Activated T-helper 1 cell treated with anti-CD3 and anti-CD28 coated beads, Interleukin-12 subunit alpha, Interleukin-12 subunit beta, Interleukin-2, Interleukin-4 antibody, amounts not matched to agents 30 ng/mL and 10 ng/mL and 1 ng/mL, durations not matched to agents 14 hours and 24 hours and 36 hours (primary cell): ENCODE data around the gene SCAMP1. TPM values are rescaled to one million over a fixed set of nuclear protein-coding genes. Genes with fewer than 3 reads are reported as not detected.

Source experiments
- DNase-seq: peaks from one replicate; pipeline ENCODE4 v3.0.0; 2021; ENCODE audit warnings: low spot score
- H3K27ac Mint-ChIP-seq: one replicate; pipeline ENCODE4 v1.8.0; 2021; ENCODE audit warnings: mild to moderate bottlenecking, mixed read lengths
- H3K27me3 Mint-ChIP-seq: one replicate; pipeline ENCODE4 v1.8.0; 2022; ENCODE audit warnings: mild to moderate bottlenecking, moderate library complexity, mixed read lengths; ENCODE audit not compliant: insufficient read depth
- H3K36me3 Mint-ChIP-seq: one replicate; pipeline ENCODE4 v1.8.0; 2021; ENCODE audit warnings: low read depth, mixed read lengths
- H3K4me1 Mint-ChIP-seq: one replicate; pipeline ENCODE4 v1.8.0; 2021; ENCODE audit warnings: low read depth, mixed read lengths
- H3K4me3 Mint-ChIP-seq: one replicate; pipeline ENCODE4 v1.8.0; 2021; ENCODE audit warnings: mild to moderate bottlenecking, moderate library complexity, mixed read lengths
- H3K9me3 Mint-ChIP-seq: one replicate; pipeline ENCODE4 v1.8.0; 2021; ENCODE audit warnings: mixed read lengths
- intact Hi-C: fragments of 100-400 bp; cut with micrococcal nuclease; formaldehyde crosslinking; loops from one replicate; pipeline ENCODE4 v1.15.1; 2024
- total RNA-seq: library from RNA; stranded (reverse); gene quantifications from 2 replicates; pipeline ENCODE4 v1.2.3, GENCODE V29; 2022

SCAMP1 gene
- total RNA-seq, 1 donor from 2014 or later, result 21.3 TPM

DNA sequence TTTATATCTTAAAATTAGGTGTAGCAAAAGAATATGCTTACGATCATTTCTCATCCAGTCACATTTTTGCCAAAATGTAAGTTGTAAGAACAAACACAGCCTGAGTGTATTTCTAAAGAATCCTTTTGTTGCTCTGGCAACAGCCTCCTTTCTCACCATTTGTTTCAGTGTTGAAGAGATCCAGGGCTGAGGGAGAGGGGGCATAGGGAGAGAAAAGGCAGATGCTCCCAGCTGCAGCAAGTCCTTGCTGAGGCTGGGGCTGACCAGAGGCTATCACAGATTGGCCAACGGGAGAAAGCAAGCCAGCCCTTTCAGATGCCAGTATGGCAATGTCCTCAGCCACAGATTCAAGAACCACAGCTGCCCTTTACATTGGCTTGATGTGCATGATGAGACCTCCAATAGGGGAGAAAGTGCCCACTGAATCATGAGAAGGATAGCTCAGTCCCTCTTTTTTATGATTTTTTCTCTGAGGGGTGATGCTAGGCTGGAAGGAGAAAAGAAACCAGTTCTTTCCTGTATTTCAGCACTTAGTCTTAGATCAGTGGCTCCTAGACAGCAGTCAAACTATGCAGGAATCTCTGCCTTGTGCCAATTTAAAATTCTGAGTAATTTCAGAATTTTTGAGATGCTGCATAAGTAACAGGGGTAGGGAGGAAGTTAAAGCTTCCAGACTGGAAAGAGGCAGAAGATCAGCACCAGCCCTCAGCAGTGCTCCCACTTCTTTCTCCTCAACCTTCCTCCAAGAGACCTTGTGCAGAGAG, 146.0 kb downstream of the SCAMP1 start:
- no peak for DNase-seq
- intact Hi-C loops, result no loop called here
- H3K27ac Mint-ChIP-seq, result no peak overlapping the region
- H3K27me3 Mint-ChIP-seq, result peaks cover 57% of the 10 kb centered on the region
- no peaks in the 10 kb centered on the region for H3K36me3 Mint-ChIP-seq
- peaks cover 15% of the 10 kb centered on the region for H3K4me1 Mint-ChIP-seq
- H3K4me3 Mint-ChIP-seq, result no peak overlapping the region
- H3K9me3 Mint-ChIP-seq, result no peaks in the 10 kb centered on the region

DNA sequence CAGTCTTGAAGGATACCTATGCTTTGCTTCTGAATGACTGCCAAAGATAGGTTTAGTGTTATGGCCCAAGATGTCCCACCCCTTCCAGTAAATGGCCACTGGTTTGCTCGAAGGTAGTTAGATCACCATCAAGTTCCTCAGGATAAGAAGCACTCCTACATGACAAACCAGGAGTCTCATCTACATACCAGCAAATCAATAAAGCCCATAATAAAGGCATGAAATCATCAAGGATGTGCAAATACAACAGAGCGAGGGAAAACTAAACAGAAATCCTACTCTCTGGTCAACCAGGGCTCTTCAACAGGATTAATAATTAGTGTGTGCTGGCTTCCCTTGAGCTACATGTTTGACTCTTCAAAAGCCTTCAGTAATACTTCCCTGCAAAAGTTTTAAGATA, 147.1 kb downstream of the SCAMP1 start:
- intact Hi-C loops, result no loop called here
- Mint-ChIP-seq H3K4me3 (no peak overlapping the region), H3K36me3 (no peaks in the 10 kb centered on the region), H3K4me1 (peaks cover 15% of the 10 kb centered on the region), H3K27ac (no peak overlapping the region), H3K9me3 (no peaks in the 10 kb centered on the region), H3K27me3 (peaks cover 58% of the 10 kb centered on the region)
- no peak for DNase-seq

DNA sequence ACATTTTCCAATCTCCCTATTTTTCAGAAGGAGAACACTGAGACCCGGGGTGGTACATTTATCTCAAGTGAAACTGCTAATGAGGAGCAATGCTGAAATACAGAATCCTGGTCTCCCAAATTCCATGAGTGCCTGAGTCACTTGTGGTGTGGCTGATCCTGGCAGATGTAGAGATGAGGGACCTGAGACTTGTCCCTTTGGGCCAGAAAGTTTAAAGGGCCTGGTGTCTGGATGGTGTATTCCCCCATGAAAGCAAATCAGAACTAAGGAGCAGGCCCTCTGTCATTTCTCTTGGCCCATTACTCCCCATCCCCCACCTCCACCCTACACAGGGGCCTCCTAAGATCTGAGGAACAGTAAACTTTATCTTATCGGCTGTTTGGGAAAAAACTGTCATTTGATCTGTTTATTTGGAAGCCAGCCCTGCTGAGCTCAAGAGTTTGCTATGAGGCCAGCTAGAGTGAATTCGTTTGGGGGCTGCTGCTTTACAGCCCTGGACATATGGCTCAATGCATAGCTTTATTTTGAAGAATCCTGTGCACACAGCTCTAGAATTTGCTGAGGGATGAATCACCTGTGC, 147.9 kb downstream of the SCAMP1 start:
- Mint-ChIP-seq H3K27me3 (peaks cover 58% of the 10 kb centered on the region), H3K27ac (no peak overlapping the region), H3K4me1 (peaks cover 15% of the 10 kb centered on the region), H3K4me3 (no peak overlapping the region), H3K9me3 (no peaks in the 10 kb centered on the region), H3K36me3 (no peaks in the 10 kb centered on the region)
- intact Hi-C loops, result no loop called here
- DNase-seq, result no peak

DNA sequence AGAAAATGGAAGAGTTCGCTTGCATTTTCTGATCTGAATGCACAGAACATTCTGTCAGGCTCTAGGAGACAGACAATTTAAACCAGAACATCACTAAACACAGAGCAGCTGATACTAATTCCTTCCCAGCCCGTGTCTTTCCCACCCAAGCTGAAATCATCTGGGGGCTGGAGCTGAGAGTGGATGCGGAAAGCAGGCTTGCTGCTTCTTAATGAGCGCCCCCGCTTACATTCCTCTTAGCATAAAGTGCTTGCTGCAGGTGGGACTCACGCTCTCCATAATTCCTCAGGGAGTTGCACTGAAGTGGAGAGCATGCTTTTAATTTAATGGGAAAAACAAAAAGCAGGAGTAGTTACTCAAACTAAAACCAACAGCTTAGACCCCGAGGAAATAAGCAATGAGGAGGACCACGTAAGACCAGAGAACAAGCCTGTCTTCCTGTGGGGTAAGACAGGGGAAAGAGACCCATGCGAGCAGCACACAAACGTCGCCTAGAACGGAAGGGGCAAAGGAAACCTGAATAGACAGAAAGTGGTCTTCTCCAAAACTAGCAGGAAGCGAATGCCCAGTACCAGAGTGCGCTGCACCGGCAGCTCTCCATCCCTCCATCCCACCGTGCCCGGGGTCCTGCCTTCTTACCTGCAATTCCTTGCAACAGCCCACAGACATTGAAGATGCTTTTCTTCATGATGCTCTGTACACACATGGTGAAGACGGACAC, 148.9 kb downstream of the SCAMP1 start:
- H3K9me3 Mint-ChIP-seq, result no peaks in the 10 kb centered on the region
- H3K27ac Mint-ChIP-seq, result no peak overlapping the region
- peaks cover 15% of the 10 kb centered on the region for H3K4me1 Mint-ChIP-seq
- intact Hi-C loops, result no loop called here
- H3K36me3 Mint-ChIP-seq, result no peaks in the 10 kb centered on the region
- peaks cover 61% of the 10 kb centered on the region for H3K27me3 Mint-ChIP-seq
- H3K4me3 Mint-ChIP-seq, result peak overlapping the region; percentile 47
- no peak for DNase-seq

DNA sequence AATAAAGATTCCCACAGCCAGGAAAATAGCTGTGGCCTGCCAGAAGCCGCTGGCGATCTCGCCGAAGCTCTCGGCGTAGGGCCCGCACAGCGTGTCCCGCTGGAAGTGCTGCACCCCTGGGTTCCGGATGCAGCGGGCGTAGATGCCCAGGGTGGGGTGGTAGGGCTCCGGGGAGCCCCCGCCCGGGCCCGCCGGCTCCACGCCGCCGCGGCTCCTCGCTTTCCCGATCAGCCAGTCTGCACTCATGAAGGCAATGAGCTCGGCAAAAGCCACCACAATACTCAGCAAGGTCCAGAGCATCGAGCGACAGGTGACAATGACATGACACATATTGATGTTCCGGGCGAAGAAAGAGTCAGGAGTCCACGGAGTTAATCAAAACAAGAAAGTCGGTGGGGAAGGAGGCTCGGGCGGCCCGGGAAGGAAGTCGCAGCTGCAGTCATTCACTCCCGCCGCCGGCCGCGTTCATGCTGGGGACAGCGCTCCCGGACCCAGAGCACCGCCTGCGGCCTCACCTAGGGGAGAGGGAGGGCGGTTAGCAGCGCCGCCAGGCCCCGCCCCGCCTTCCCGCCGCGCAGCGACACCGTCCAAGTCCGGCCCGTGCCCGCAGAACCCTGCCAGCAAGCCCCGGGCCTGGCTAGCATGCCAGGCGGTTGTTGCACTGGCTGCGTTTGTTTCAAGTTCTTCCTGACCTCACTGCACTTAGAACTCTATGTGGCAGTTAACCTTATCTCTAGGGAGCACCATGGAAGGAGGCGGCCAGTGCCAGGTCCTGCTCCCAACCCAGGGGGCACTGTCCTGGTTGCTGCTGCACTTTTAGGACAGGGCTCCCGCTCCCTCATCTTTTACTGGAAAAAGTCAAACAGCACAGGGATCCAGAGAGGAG, 149.7 kb downstream of the SCAMP1 start:
- peak overlapping the region; percentile 81 for H3K4me3 Mint-ChIP-seq
- intact Hi-C loops, result no loop called here
- H3K27me3 Mint-ChIP-seq, result peaks cover 61% of the 10 kb centered on the region
- H3K9me3 Mint-ChIP-seq, result no peaks in the 10 kb centered on the region
- peak; percentile 19 for DNase-seq
- H3K27ac Mint-ChIP-seq, result no peak overlapping the region
- H3K4me1 Mint-ChIP-seq, result peaks cover 15% of the 10 kb centered on the region
- H3K36me3 Mint-ChIP-seq, result no peaks in the 10 kb centered on the region

DNA sequence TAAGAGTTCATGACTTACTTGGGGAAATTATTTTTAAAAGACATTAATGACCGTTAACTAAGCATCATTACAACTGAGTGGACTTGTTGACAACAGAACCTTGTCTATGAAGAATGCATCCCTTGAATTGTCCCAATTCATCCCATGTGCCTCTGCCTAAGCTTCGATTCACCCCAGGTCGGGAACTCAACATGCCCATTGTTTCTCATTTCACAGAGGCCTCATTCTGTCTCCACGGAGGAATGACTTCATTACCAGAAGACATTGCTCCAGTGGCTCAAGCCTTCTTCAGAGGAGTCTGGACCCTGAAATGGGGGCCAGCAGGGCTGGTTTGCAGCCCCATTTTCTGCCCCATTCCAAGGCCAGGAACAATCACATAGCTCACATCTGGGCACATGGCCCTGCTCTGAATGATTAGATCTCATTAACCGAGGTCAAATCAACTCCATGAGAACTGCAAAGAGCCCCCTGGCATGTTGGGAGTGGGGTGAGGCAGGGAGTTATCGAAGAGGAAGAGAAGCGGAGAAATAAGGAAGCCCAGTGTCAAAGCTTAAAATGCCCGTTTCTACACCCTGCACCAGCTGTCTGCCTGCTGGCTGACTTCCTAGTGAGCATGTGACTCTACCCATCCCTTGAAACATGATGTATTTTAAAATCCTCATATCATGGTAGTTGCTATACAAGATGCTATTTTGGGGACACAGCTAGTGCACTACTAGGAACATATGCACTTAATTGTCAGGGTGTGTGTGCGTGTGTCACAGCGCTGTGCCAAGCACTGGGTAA, 150.9 kb downstream of the SCAMP1 start:
- peaks cover 15% of the 10 kb centered on the region for H3K4me1 Mint-ChIP-seq
- intact Hi-C loops, result no loop called here
- H3K9me3 Mint-ChIP-seq, result no peaks in the 10 kb centered on the region
- H3K36me3 Mint-ChIP-seq, result no peaks in the 10 kb centered on the region
- H3K27ac Mint-ChIP-seq, result no peak overlapping the region
- H3K27me3 Mint-ChIP-seq, result peaks cover 58% of the 10 kb centered on the region
- no peak for DNase-seq
- H3K4me3 Mint-ChIP-seq, result no peak overlapping the region

DNA sequence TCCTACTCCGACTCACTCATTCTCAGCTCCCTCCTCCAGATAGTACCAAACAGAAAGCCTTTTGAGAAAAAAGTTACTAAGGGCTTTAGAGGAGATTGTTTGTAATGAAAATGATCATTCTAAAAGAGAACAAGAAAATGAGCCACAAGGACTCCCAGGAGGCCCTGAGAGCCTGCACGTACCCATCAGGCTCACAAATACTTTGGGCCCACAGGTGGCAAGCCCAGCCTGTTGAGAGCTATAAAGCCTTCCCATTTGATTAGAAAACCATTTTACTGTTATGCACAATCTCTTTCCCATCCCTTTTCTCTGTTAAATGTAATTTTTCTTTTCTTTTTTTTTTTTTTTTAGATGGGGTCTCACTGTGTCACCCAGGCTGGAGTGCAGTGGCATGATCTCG, 152.0 kb downstream of the SCAMP1 start:
- H3K4me3 Mint-ChIP-seq, result no peak overlapping the region
- DNase-seq, result no peak
- no peak overlapping the region for H3K27ac Mint-ChIP-seq
- intact Hi-C loops, result no loop called here
- no peaks in the 10 kb centered on the region for H3K9me3 Mint-ChIP-seq
- no peaks in the 10 kb centered on the region for H3K36me3 Mint-ChIP-seq
- peaks cover 58% of the 10 kb centered on the region for H3K27me3 Mint-ChIP-seq
- H3K4me1 Mint-ChIP-seq, result peaks cover 15% of the 10 kb centered on the region

DNA sequence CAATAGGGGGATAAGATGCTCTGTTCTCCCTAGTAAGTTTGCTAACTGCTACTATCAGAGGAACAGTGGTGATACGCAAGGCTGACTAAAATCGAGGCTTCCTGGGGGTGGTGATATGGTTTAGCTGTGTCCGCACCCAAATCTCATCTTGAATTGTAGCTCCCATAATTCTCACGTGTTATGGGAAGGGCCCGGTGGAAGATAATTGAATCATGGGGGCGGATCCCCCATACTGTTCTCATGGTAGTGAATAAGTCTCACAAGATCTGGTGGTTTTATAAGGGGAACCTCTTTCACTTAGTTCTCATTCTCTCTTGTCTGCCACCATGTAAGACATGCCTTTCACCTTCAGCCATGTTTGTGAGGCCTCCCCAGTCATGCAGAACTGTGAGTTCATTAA, 153.0 kb downstream of the SCAMP1 start:
- no peaks in the 10 kb centered on the region for H3K9me3 Mint-ChIP-seq
- H3K36me3 Mint-ChIP-seq, result no peaks in the 10 kb centered on the region
- intact Hi-C loops, result no loop called here
- H3K4me3 Mint-ChIP-seq, result no peak overlapping the region
- DNase-seq, result no peak
- H3K27me3 Mint-ChIP-seq, result peaks cover 55% of the 10 kb centered on the region
- H3K27ac Mint-ChIP-seq, result no peak overlapping the region
- peaks cover 15% of the 10 kb centered on the region for H3K4me1 Mint-ChIP-seq

DNA sequence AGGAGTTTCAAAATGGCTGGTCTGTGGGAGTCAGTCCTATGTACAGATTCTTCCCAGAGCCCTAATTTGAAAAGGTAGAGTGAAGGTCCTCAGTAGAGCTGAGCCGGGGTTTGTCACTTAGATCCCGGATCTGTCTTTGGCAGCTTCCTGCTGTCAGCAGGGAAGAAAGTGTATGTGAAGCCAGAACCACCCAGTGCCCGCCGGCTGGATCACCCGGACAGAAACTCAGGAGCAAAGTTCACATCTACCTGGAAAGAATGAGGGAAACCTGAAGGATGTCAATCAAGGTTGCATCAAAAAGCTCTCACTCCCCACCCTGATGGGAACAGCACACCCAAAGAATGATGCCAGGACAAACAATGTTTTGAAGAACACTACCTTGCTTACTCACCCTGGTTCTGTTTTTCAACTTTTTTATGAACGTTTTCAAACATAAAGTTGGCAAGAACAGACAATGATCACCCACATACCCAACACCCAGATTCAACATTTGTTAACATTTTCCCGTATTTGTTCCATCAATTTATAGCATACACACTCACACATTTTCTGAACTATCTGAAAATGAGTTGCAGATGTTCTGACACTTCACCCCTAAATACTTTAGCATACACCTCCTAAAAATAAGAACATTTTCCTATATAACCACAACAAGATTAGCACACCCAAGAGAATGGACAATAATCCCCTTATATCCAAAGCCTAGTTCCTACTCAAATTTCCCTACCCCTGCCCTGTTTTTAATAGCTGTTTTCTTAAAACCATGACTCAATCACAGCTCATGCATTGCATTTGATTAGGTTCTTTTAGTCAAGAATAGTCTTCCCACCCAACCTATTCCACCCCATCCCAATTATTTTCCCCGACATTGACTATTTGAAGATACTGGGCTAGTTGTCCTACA, 154.3 kb downstream of the SCAMP1 start:
- peaks cover 6% of the 10 kb centered on the region for H3K4me1 Mint-ChIP-seq
- peaks cover 43% of the 10 kb centered on the region for H3K27me3 Mint-ChIP-seq

DNA sequence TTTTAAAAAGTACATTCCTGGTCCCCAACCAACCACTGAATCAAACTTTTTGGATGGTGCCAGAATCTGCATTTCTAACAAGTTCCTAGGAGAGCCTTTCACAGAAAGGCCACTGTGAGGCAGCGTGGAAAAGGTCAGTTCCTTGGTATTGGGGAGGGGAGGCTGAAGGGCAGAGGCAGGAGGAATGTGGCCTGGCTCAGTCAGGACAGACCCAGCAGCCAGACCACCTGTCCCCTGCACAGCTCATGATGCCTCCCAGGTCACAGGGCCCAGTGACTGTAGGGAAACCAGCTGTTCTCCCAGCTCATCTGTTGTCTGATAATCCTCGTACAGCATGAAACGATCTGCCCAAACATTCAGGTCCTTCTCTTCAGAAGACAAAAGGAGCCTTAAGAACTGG, 155.3 kb downstream of the SCAMP1 start:
- no peak for DNase-seq
- H3K9me3 Mint-ChIP-seq, result no peaks in the 10 kb centered on the region
- H3K27me3 Mint-ChIP-seq, result peaks cover 36% of the 10 kb centered on the region
- intact Hi-C loops, result no loop called here
- H3K4me3 Mint-ChIP-seq, result no peak overlapping the region
- no peaks in the 10 kb centered on the region for H3K4me1 Mint-ChIP-seq
- H3K27ac Mint-ChIP-seq, result no peak overlapping the region
- no peaks in the 10 kb centered on the region for H3K36me3 Mint-ChIP-seq

More for the DNA sequence above, 154.3 kb downstream of the SCAMP1 start:
- Mint-ChIP-seq H3K9me3 (no peaks in the 10 kb centered on the region), H3K4me3 (no peak overlapping the region), H3K27ac (no peak overlapping the region), H3K36me3 (no peaks in the 10 kb centered on the region)
- no peak for DNase-seq
- intact Hi-C loops, result no loop called here

DNA sequence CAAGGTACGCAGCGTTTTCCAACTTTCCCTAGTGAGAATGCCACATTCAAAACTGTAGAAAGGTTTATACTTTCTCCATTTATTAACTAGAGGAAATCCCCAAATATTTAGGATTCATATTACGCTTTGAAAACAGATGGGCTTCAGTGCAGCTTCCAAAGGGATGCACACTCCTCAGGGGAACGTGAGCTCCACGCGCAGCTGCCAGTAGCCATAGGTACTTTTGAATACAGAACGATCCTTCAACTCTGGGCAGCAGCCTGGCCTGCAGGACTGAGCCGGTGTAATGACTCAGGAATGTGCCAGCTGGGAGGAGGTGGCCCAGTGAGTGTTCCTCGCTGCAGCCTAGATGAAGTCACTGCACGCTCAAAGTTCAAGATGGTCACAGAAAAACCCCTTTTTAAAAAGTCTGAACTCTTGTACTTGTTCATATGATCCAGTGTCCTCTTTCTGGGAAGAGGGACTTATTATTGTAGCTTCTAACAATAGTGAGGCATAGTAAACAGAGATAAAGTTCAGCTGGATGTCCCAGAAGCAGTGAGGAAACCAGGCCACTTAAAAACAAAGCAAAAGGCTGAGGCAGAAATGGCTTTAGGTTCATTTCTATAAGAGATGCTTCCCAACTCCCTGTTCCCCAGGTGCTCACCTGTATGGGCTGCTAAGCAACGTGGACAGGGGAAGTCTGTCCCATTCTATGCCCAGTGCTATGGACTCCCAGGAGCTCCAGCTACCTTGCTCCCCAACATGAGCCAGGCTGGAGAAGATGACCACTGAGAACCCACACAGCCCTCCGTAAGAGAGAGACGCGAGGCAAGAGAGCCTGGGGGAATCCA, 158.2 kb downstream of the SCAMP1 start:
- Mint-ChIP-seq H3K27ac (no peak overlapping the region), H3K4me3 (no peak overlapping the region), H3K36me3 (no peaks in the 10 kb centered on the region), H3K9me3 (no peaks in the 10 kb centered on the region), H3K4me1 (no peaks in the 10 kb centered on the region), H3K27me3 (peaks cover 23% of the 10 kb centered on the region)
- no peak for DNase-seq
- intact Hi-C loops, result no loop called here
